K562 (cell line): ENCODE data around the gene MATCAP1. TPM values are rescaled to one million over a fixed set of nuclear protein-coding genes. Genes with fewer than 3 reads are reported as not detected.

Source experiments
- ATAC-seq: fragments of 200-7000 bp; cut with Tn5 transposase; 3 replicates; pipeline ENCODE4 v1.9.1; 2020; ENCODE audit warnings: moderate library complexity
- BruUV-seq: library from RNA; stranded (reverse); fragments of 400-500 nt; replicated peaks from 2 replicates; lab custom pipeline; 2021; lab: Mats Ljungman, UMichigan
- CTCF ChIA-PET: fragments of 300-600 bp; formaldehyde crosslinking; extraction: SDS; loops from one replicate; lab custom pipeline; 2021; ENCODE audit warnings: low intra/inter-chr PET ratio; lab: Yijun Ruan, JAX
- POLR2A ChIA-PET: fragments of 300-600, 350-650 bp; sonication (Branson Sonifier 250); formaldehyde crosslinking; extraction: SDS; loops from one replicate; lab custom pipeline; 2021; ENCODE audit warnings: antibody characterized with exemption, inconsistent platforms; lab: Yijun Ruan, JAX
- DNase-seq, 4 experiments: peaks; one replicate each; pipeline versions ENCODE4 v3.0.0 to v3.0.0-alpha.2; 2011 to 2018; ENCODE audit warnings: low spot score in 3 of 4, mixed read lengths in 3 of 4; ENCODE audit errors: extremely low read depth in 1 of 4
- FAIRE-seq: peaks from 2 replicates; lab custom pipeline; 2011; peaks lifted over from hg19 to GRCh38; lab: Jason Lieb, UNC
- H2AFZ ChIP-seq: 2 replicates; pipeline ENCODE4 v1.6.0; 2011; ENCODE audit warnings: low read depth, low read length, control low read depth, inconsistent platforms
- H3K27ac ChIP-seq: fragments of 200-600 bp; 3 replicates; pipeline ENCODE4 v1.8.0; 2011; ENCODE audit warnings: low read depth, mild to moderate bottlenecking, control low read depth, inconsistent platforms, low read length, moderate library complexity, mixed read lengths; ENCODE audit errors: extremely low read depth
- H3K27me3 ChIP-seq, 2 experiments: fragments of 300-600 bp in 1 of 2; 2 replicates in 1 of 2; 3 replicates in 1 of 2; pipeline versions ENCODE4 v1.6.0 to v1.8.0; 2011; ENCODE audit warnings: inconsistent platforms in 2 of 2, low read length in 2 of 2, mild to moderate bottlenecking in 1 of 2, mixed read lengths in 1 of 2, moderate library complexity in 1 of 2; ENCODE audit not compliant: control insufficient read depth in 2 of 2, insufficient read depth in 2 of 2
- H3K36me3 ChIP-seq: fragments of 300-600 bp; 3 replicates; pipeline ENCODE4 v1.8.0; 2011; ENCODE audit warnings: mild to moderate bottlenecking, low read length, inconsistent platforms; ENCODE audit not compliant: control insufficient read depth, insufficient read depth
- H3K4me1 ChIP-seq, 2 experiments: fragments of 200-600 bp in 1 of 2; replicated peaks in 1 of 2; 2 replicates in 1 of 2; 3 replicates in 1 of 2; pipeline versions ENCODE4 v1.5.1 to v1.8.0; 2011; ENCODE audit warnings: inconsistent platforms in 2 of 2, low read length in 2 of 2, mild to moderate bottlenecking in 1 of 2, mixed read lengths in 1 of 2, moderate library complexity in 1 of 2; ENCODE audit not compliant: control insufficient read depth in 2 of 2, insufficient read depth in 2 of 2
- H3K4me2 ChIP-seq: 2 replicates; pipeline ENCODE4 v1.6.1; 2011; ENCODE audit warnings: low read length, control low read depth, inconsistent platforms, mixed read lengths; ENCODE audit not compliant: insufficient read depth
- H3K4me3 ChIP-seq: fragments of 200-600 bp; sonication (generic), shearing (Covaris generic); 2 replicates; pipeline ENCODE4 v1.5.1; 2016; ENCODE audit warnings: control low read depth, inconsistent platforms
- H3K79me2 ChIP-seq: fragments of 200-600 bp; 3 replicates; pipeline ENCODE4 v1.8.0; 2011; ENCODE audit warnings: low read length, inconsistent platforms; ENCODE audit not compliant: control insufficient read depth, insufficient read depth
- H3K9ac ChIP-seq, 2 experiments: 2 replicates each; pipeline versions ENCODE4 v1.6.0 to v1.6.1; 2011; ENCODE audit warnings: low read depth in 2 of 2, low read length in 2 of 2, control low read depth in 1 of 2, inconsistent platforms in 1 of 2, mild to moderate bottlenecking in 1 of 2, mixed read lengths in 1 of 2; ENCODE audit not compliant: insufficient read depth in 1 of 2
- H3K9me1 ChIP-seq: one replicate; pipeline ENCODE4 v1.6.0; 2011; ENCODE audit warnings: inconsistent platforms, mild to moderate bottlenecking, low read length, moderate library complexity; ENCODE audit not compliant: control insufficient read depth, insufficient read depth
- H3K9me3 ChIP-seq: replicated peaks from 2 replicates; pipeline ENCODE4 v1.5.1; 2011; ENCODE audit warnings: low read depth, low read length, inconsistent platforms; ENCODE audit not compliant: control insufficient read depth, insufficient read depth
- H4K20me1 ChIP-seq: replicated peaks from 2 replicates; pipeline ENCODE4 v1.6.1; 2011; ENCODE audit warnings: low read length, inconsistent platforms, mixed read lengths; ENCODE audit not compliant: control insufficient read depth, insufficient read depth
- MIER1 ChIP-seq: fragments of 450-650 bp; IDR thresholded peaks from 2 replicates; pipeline ENCODE4 v1.6.1; 2016; ENCODE audit warnings: antibody characterized with exemption, mild to moderate bottlenecking, low read depth
- NONO ChIP-seq, 2 experiments: fragments of 200-400 bp in 1 of 2; fragments of 450-650 bp in 1 of 2; formaldehyde crosslinking in 1 of 2; IDR thresholded peaks; 2 replicates each; pipeline ENCODE4 v1.6.1; 2017; ENCODE audit warnings: low read depth in 2 of 2, mild to moderate bottlenecking in 2 of 2, moderate library complexity in 2 of 2, low read length in 1 of 2
- RBFOX2 ChIP-seq: fragments of 200-400 bp; formaldehyde crosslinking; IDR thresholded peaks from 2 replicates; pipeline ENCODE4 v1.6.1; 2017; ENCODE audit warnings: low read depth, mild to moderate bottlenecking, low read length, moderate library complexity
- SMAD2 ChIP-seq: fragments of 150-350 bp; IDR thresholded peaks from 2 replicates; pipeline ENCODE4 v1.6.1; 2014; ENCODE audit warnings: low read depth, mild to moderate bottlenecking, low read length
- SMARCA4 ChIP-seq: fragments of 450-650 bp; IDR thresholded peaks from 2 replicates; pipeline ENCODE4 v1.6.1; 2016
- TAF9B ChIP-seq: fragments of 450-650 bp; IDR thresholded peaks from 2 replicates; pipeline ENCODE4 v1.6.1; 2018; ENCODE audit warnings: mild to moderate bottlenecking; ENCODE audit not compliant: partially characterized antibody
- ZNF41 ChIP-seq: fragments of 250-450 bp; sonication (Bioruptor Pico); conservative IDR thresholded peaks from 2 replicates; pipeline ENCODE4 v1.4.0; 2020; ENCODE audit warnings: mild to moderate bottlenecking
- ZNF639 ChIP-seq, 2 experiments: fragments of 200-800 bp in 1 of 2; sonication (Bioruptor generic) in 1 of 2; sonication (generic) in 1 of 2; formaldehyde crosslinking in 1 of 2; IDR thresholded peaks in 1 of 2; conservative IDR thresholded peaks in 1 of 2; 2 replicates each; pipeline versions ENCODE4 v1.5.0 to v1.6.1; 2016 to 2020; ENCODE audit warnings: missing compliant biosample characterization in 1 of 2, missing genetic modification characterization in 1 of 2, missing genetic modification reagents in 1 of 2
- WGBS: fragments of 100-300 bp; shearing (Covaris generic); methylation state at CpG from one replicate; pipeline ENCODE4 v1.1.6; 2016; ENCODE audit warnings: low coverage, mixed read lengths; ENCODE audit not compliant: insufficient coverage; ENCODE audit errors: missing lambda C conversion rate; 5-methylcytosine and 5-hydroxymethylcytosine counted together
- in situ Hi-C: fragments of 300-500 bp; cut with MboI; formaldehyde crosslinking; loops from 4 replicates; pipeline ENCODE4 v1.15.0; 2018; ENCODE audit warnings: inconsistent platforms, mixed read lengths
- intact Hi-C: fragments of 100-400 bp; cut with micrococcal nuclease; formaldehyde crosslinking; loops from 2 replicates; pipeline ENCODE4 v1.14.2; 2022
- polyA plus RNA-seq, 8 experiments: library from polyadenylated mRNA; depleted of rRNA in 4 of 8; stranded (reverse) in 5 of 8; unstranded in 3 of 8; fragments of >200 nt; fragmentation: Nextera tagmentation in 2 of 8; fragmentation: Illumina TruSeq in 1 of 8; extraction: Ambion mirVana in 2 of 8; extraction: Trizol in 1 of 8; gene quantifications; 2 replicates each; pipeline versions ENCODE4 v1.2.1 to v1.2.3, GENCODE V29; 2011 to 2014; ENCODE audit warnings: inconsistent platforms in 1 of 8, missing spikeins in 1 of 8
- total RNA-seq, 7 experiments: library from RNA; depleted of rRNA in 6 of 7; stranded (reverse); fragments of >200 nt in 6 of 7; fragmentation: Illumina TruSeq in 2 of 7; extraction: Trizol in 2 of 7; gene quantifications; 2 replicates each; pipeline versions ENCODE4 v1.2.1 to v1.2.3, GENCODE V29; 2011 to 2021; ENCODE audit warnings: low replicate concordance in 1 of 7
- TF ChIP-seq, protein P1 (sequence below): fragments of 450-650 bp; IDR thresholded peaks from 2 replicates; pipeline ENCODE4 v1.6.1; 2018; ENCODE audit not compliant: partially characterized antibody

MATCAP1 gene
- total and polyA plus RNA-seq, 9 of the 15 experiments (the other 6 are each of a cell fraction or from before 2014, with no cell fraction given) = 3.4 to 20.5 (median 10.3) TPM

- TF ChIP-seq SMAD2 (no peak), NONO (IDR thresholded peaks at IDR 0.05; ENCODE audit: low read depth in 2 of 2, low read length in 1 of 2) (no peak), ZNF41 (CRISPR knock-in tag) (no peak), RBFOX2 (no peak), SMARCA4 (no peak), TAF9B (no peak)
- TF ChIP-seq, protein P1, sequence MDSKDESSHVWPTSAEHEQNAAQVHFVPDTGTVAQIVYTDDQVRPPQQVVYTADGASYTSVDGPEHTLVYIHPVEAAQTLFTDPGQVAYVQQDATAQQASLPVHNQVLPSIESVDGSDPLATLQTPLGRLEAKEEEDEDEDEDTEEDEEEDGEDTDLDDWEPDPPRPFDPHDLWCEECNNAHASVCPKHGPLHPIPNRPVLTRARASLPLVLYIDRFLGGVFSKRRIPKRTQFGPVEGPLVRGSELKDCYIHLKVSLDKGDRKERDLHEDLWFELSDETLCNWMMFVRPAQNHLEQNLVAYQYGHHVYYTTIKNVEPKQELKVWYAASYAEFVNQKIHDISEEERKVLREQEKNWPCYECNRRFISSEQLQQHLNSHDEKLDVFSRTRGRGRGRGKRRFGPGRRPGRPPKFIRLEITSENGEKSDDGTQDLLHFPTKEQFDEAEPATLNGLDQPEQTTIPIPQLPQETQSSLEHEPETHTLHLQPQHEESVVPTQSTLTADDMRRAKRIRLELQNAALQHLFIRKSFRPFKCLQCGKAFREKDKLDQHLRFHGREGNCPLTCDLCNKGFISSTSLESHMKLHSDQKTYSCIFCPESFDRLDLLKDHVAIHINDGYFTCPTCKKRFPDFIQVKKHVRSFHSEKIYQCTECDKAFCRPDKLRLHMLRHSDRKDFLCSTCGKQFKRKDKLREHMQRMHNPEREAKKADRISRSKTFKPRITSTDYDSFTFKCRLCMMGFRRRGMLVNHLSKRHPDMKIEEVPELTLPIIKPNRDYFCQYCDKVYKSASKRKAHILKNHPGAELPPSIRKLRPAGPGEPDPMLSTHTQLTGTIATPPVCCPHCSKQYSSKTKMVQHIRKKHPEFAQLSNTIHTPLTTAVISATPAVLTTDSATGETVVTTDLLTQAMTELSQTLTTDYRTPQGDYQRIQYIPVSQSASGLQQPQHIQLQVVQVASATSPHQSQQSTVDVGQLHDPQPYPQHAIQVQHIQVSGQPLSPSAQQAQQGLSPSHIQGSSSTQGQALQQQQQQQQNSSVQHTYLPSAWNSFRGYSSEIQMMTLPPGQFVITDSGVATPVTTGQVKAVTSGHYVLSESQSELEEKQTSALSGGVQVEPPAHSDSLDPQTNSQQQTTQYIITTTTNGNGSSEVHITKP = no peak
Observed at GRCh38 chr16:67196881-67197280, 13.1 kb upstream of the MATCAP1 start (continued).

DNA sequence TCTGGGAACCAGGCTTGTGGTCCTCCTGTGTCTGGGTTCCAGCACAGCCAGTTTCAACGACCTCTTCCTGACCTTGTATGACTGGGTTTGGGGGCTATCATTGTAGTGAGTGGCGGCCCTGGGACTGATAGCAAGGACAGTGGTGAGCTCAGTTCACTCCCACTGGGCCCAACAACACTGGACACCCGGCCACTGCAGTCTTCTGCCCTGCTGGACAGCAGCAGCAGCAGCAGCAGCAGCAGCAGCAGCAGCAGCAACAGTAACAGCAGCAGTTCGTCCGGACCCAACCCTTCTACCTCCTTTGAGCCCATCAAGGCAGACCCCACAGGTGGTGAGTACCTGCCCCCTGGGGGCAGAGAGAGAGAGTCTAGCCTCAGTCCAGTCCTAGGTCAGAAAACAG, 11.9 kb upstream of the MATCAP1 start:
- no peak for FAIRE-seq
- BruUV-seq = no TSS peak
- CTCF ChIA-PET = no interaction called here
- peaks cover 27 to 65% of the 10 kb centered on the region in 2 experiments for H3K4me1 ChIP-seq
- TF ChIP-seq ZNF639 (CRISPR knock-in tag; conservative IDR thresholded peaks at IDR 0.05 in 1 of 2, IDR thresholded peaks at IDR 0.05 in 1 of 2) = no peak
- 0 out of 2 replicates have a peak, but pooled peaks have one; percentile 22 for TF ChIP-seq RBFOX2
- TF ChIP-seq MIER1 = no peak
- TF ChIP-seq, all 486 proteins: peak for 1
- WGBS = 70% methylated on average over 5 of the region's 5 CpGs
- H2AFZ ChIP-seq = no peak overlapping the region
- H3K4me2 ChIP-seq = no peak overlapping the region
- H3K9me3 ChIP-seq = no peaks in the 10 kb centered on the region
- in situ Hi-C loops = no loop called here
- H3K27me3 ChIP-seq = no peaks in the 10 kb centered on the region
- peaks cover 46% of the 10 kb centered on the region for H3K79me2 ChIP-seq
- H3K27ac ChIP-seq = no peak overlapping the region; the same call in 2 of the 3 replicates
- H3K9ac ChIP-seq = peak overlapping the region in 1 of 2 experiments; percentile 19; a peak in 2 of 4 replicates
- H3K36me3 ChIP-seq = peaks cover 75% of the 10 kb centered on the region
- ATAC-seq (no peak), DNase-seq (peak in 1 of 4 experiments; percentile 34)
- no peak overlapping the region for H3K4me3 ChIP-seq
- H3K9me1 ChIP-seq = no peaks in the 10 kb centered on the region
- intact Hi-C loops = no loop called here
- POLR2A ChIA-PET = interaction anchor here (1.2 kb wide), 1 partner anchor 13 kb away, joined by 4 read pairs; no protein-coding TSS in a partner anchor
- H4K20me1 ChIP-seq = no peaks in the 10 kb centered on the region
